Bone marrow (tissue), 2 donors: ENCODE measurements around the gene ARID1B.
"Not testable (repeated sequence)": the region's sequence is repeated elsewhere in the genome, so short reads cannot be mapped to it uniquely, and the experiment has no call there.

ENCODE experiments used
- DNase-seq, 2 donors: peaks; one replicate each; lab custom pipeline; 2025; lab: John Stamatoyannopoulos, UW

ARID1B gene

GRCh38 chr6:157021993-157022740 is 245.0 kb downstream of the ARID1B start:
- DNase-seq = peak; percentile 61

- no peak for DNase-seq
These were observed 246.8 kb downstream of the ARID1B start for GRCh38 chr6:157023958-157024357.

GRCh38 chr6:157024745-157025144 is 247.6 kb downstream of the ARID1B start:
- no peak for DNase-seq

GRCh38 chr6:157025437-157025836 is 248.3 kb downstream of the ARID1B start:
- DNase-seq = no peak

GRCh38 chr6:157029980-157030690 is 253.0 kb downstream of the ARID1B start:
- DNase-seq = no peak

GRCh38 chr6:157030755-157031154 is 253.6 kb downstream of the ARID1B start:
- no peak for DNase-seq

- no peak for DNase-seq
These were observed 255.7 kb downstream of the ARID1B start for GRCh38 chr6:157032923-157033322.

GRCh38 chr6:157033428-157034140 is 256.4 kb downstream of the ARID1B start:
- DNase-seq = no peak

- DNase-seq = peak in 1 of 2 donors; percentile 47
These were observed 257.5 kb downstream of the ARID1B start for GRCh38 chr6:157034436-157035230.

- no peak for DNase-seq
These were observed 258.4 kb downstream of the ARID1B start for GRCh38 chr6:157035546-157035945.

GRCh38 chr6:157036245-157036711 is 259.1 kb downstream of the ARID1B start:
- DNase-seq = peak in 1 of 2 donors; percentile 46

- DNase-seq = no peak
These were observed 260.0 kb downstream of the ARID1B start for GRCh38 chr6:157037165-157037564.

GRCh38 chr6:157038610-157039009 is 261.4 kb downstream of the ARID1B start:
- DNase-seq = no peak

GRCh38 chr6:157039639-157040038 is 262.5 kb downstream of the ARID1B start:
- DNase-seq = not testable (repeated sequence)

- no peak for DNase-seq
These were observed 263.0 kb downstream of the ARID1B start for GRCh38 chr6:157040191-157040590.

- no peak for DNase-seq
These were observed 268.8 kb downstream of the ARID1B start for GRCh38 chr6:157045831-157046454.

GRCh38 chr6:157046776-157047175 is 269.6 kb downstream of the ARID1B start:
- DNase-seq = no peak

GRCh38 chr6:157047328-157047727 is 270.1 kb downstream of the ARID1B start:
- no peak for DNase-seq

GRCh38 chr6:157047951-157048350 is 270.8 kb downstream of the ARID1B start:
- DNase-seq = no peak

GRCh38 chr6:157049133-157049532 is 272.0 kb downstream of the ARID1B start:
- DNase-seq = no peak

GRCh38 chr6:157050537-157051265 is 273.5 kb downstream of the ARID1B start:
- DNase-seq = no peak
